ENCODE results near the gene NQO2.

NQO2 gene, protein sequence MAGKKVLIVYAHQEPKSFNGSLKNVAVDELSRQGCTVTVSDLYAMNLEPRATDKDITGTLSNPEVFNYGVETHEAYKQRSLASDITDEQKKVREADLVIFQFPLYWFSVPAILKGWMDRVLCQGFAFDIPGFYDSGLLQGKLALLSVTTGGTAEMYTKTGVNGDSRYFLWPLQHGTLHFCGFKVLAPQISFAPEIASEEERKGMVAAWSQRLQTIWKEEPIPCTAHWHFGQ

DNA sequence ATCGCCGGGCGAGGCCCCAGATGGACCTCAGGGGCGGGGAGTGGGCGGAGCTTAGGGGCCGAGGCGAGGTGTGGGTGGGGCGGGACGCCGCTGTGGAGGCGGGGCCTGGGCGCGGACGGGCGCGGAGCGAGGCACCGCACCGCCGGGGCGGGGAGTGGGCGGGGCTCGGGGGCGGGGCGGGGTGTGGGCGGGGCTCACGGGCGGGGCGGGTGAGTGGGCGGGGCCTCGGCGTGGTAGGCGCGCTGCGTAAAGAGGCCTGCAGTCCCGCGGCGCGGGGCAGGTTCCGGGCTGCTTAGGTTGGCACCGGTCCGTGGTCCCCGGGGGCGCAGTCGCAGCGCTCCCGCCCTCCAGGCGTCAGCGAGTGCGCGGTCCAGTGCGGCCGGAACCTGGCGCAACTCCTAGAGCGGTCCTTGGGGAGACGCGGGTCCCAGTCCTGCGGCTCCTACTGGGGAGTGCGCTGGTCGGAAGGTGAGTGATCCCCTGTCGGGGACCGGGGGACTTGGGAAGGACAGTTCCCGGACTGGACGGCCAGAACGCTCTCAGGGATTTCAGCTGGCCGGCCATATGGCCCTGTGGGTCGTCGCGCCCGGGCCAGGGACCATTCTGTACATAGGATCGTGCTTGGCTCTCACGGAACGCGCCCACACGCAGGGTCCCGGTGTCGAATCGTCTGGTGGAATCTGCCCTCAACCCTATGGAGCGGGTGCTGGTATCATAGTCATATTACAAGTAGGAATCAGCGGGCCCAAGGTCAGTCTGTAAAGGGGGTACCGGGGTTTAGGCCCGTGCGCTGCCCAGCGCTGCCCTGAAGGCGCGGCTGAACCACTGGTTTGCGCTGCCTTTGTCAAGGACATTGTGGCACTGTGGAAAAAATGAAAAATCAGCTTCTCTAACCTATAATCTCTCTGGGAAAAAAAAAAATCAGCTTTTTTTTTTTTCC is at the start of gene NQO2:
Gene NQO2, plus strand, starts transcription at position 277 of the 940 bp plus-strand sequence. CDS start 6,659 bp downstream, outside the sequence.
- peak; percentile 92 for DNase-seq (ENCODE audit: low spot score)

DNA sequence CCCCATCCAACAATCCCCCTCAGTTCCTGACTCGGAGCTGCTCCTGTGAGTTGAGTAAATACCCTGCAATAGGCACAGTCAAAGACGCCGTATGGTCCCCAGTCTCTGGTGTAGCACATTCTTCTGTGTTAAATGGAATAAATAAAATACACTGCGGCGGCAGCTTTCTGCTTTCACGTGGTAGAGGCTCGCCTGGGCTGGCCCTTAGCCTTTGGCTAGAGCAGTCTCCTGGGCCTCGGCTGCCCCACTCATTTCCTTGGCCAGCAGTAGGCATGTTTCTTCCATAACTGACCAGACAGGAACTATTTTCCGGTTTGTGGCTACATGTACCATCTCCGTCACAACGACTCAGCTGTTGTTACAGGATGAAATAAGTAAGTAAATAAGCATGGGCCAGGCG is 49.0 kb upstream of the NQO2 start:
- DNase-seq (ENCODE audit: low spot score): no peak

DNA sequence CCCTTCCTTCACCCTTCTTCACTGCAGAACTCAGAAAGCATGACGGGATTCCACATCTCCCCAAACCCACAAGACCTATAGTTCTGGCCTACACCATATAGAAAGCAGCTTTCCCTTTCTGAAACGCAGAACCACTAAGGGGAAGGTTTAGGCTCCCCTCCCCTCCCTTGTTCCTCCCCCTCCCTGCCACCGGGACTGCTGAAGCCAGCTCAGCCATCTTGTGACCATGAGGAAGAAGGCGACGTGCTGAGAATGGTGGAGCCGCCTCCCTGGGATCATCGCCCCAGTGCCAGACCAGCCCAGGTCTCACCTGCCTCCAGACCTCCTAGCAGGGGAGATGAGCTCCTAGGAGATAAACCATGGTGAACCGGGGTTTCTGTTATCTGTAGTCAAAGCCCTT is 48.0 kb upstream of the NQO2 start:
- DNase-seq (ENCODE audit: low spot score): no peak

DNA sequence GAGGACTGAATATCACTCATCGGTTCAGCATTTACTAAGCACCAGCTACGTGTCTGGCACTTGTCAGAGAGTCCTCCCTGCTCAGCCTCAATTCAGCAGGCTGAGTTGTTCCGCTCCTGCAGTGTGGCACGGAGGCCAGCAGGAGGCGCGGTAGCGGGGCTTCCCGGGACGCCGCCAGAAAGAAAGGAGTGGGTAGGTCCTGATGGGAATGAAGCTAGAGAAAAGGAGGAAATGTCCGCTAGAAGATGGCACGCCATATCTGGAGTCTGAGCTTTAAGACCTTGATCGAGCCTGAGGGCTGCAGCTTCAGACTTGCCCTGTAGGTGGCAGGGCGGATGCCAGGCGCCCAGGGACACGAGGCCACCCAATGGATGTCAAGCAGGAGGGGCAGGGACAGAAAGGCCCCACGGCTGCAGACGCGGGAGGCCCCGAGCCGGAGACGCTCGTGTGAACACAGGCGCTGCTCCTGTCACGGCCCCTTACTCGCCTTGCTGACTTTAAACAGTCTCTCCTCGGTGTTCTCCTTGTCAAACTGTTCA is 47.1 kb upstream of the NQO2 start:
- DNase-seq (ENCODE audit: low spot score): peak; percentile 73

DNA sequence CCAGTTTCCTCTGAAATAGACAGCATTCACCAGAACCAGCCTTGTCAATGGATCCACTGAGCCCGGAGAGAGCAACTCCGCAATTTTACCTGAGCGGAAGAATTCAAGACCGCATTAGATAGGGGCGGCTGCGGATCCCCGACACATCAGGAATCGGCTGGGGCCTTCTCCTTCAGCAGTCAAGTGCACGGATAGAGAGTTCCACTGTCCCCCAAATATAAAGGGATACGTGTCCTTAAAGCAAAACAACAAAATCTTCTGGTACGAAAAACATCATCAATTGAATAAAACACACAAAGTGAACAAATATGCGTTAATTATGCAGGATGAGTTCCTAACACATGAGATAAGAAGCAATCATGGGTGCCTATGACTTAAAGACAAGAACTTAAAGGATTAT is 46.6 kb upstream of the NQO2 start:
- no peak for DNase-seq (ENCODE audit: low spot score)

DNA sequence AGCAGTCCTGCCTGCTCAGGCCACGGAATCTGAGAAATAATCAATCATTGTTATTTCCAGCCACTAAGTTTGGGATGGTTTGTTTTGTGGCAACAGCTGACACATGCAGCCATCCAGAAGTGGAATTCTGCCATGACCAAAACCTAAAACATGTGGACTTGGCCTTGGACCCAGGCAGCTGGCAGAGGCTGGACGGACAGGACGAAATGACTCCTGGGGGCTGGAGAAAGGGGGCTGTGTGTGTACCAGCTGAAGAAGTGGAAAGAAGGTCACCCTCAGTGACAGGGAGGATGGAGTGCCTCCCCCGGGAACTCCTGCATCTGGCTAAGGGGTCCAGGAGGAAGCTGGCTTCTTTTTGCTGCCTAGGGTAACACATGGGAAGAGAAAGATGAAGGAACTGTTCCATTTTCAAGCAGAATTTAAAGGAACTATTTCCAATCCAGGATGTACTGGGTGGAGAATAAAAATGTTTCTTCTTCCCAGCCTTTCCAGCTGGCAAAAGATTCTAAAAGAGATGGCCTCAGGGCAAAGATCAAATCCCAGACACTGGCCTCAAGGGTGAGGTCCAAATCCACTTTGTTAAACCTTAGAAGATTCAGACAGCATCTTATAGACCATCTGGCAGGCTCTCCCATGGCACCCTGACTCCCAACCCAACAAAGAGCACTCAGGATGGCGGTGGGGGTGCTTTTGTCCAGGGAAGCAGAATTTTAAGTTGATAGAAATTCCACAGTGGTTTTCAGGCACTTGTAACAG is 42.6 kb upstream of the NQO2 start:
- DNase-seq (ENCODE audit: low spot score): no peak

DNA sequence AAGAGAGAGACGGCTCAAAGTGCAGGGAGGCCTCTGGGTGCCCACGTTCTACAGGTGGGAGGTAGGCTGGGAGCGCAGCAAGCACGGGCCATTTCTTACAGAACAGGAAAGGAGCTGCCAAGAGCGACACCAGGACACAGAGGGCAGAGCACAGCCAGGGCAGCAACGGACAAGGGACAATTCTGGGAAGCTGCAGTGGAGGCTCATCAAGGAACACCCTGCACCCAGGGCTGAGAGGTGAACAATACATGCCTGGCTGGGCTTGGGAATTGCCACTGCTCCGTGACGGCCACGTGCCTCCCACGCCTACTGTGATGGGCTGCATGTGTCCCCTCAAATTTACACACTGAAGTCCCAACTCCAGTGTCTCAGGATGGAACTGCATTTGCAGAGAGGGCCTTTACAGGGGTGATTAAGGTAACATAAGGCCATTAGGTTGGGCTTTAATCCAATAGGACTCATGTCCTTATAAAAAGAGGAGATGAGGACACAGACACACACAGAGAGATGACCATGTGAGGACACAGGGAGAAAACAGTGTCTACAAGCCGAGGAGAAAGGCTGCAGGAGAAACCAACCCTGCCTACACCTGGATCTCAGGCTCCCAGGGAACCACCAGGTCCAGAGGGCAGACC is 41.9 kb upstream of the NQO2 start:
- DNase-seq (ENCODE audit: low spot score): no peak

DNA sequence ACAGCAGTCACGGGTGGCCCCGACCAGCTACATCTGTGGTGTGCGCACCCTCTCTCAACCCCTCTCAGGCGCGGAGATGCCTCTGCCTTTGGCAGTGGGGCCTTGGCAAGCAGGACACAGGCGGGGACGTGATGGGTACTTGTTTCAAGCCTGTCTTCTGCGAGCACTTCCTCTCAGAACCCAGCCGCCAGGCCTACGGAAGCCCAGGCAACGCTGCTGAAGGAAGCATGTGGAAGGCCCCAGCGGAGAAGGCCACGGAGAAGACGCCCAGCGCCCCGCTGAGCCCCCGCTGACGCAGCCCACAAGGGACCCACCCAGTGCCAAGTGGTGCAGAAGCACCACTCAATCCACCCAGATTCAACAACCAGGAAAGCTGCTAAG is 41.4 kb upstream of the NQO2 start:
- DNase-seq (ENCODE audit: low spot score): no peak

DNA sequence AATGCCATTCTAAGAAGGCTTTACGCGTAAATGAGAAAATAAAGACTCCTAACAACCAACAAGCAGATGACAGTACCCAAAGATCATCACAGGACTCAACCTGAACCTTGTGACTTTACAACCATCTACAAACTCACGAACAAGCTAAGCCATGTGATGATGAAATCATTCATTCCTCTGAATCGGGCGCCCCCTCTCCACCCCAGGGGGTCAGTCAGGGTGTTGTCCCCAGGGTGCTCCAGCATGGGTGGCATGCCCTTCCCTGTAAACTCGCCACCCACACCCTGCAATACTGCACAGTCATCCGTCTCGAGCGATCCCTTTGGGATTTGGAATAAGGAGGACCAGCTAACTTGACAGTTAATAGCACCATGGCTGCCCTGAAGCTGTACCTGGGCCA is 40.9 kb upstream of the NQO2 start:
- DNase-seq (ENCODE audit: low spot score): no peak

DNA sequence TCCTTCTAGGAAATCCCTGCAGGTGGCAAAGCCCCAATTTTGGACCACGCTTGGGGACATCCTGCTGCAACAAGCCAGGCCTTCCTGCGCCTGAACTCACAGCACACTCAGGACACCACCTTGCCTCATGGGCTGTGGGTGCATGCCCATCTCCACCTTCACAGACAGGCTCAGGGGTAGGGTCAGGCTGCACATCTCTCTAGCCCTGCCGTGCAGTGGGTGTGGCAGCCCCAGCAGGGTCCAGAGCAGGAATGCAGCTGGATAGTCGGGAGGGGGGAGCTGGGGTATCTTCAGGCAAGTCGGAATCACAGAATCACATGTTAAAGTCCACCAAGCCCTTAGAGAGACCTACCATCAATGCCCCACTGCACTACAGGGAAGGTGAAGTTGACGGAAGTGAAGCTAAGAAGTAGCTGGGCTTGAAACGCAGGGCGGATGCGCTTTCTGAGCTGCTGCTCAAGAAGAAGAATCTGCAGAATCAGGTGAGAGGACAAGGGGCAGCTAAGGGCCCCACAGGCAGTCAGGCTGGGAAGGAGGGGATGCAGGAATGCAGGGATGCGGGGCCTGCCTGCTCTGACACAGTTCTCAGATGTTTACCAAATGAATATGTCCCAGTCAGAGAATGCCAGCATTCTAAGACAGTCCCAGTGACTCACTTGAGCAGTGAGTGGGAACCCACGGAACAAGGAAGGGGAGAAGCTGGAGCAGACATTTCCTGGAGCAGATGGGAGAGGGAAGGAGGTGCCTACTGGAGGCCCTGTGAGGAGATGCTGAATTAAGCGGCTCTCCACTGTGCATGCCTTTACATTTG is 39.6 kb upstream of the NQO2 start:
- DNase-seq (ENCODE audit: low spot score): no peak

DNA sequence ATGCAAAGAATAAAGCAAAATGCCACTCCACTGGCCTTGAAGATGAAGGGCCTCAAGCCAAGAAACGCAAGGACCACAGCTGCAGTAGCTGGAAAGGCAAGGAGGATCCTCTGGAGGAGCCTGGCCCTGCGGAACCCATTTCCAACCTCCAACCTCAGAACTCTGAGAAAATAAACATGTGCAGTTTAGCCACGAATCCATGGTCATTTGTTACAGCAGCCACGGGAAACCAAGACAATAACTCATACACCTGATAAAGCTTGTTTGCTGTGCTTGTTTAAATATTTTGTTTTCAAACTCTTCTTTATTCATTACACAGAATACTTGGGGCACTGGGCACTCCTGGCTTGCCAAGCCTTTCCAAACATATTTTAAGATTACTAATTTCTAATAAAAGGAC is 38.8 kb upstream of the NQO2 start:
- DNase-seq (ENCODE audit: low spot score): no peak

DNA sequence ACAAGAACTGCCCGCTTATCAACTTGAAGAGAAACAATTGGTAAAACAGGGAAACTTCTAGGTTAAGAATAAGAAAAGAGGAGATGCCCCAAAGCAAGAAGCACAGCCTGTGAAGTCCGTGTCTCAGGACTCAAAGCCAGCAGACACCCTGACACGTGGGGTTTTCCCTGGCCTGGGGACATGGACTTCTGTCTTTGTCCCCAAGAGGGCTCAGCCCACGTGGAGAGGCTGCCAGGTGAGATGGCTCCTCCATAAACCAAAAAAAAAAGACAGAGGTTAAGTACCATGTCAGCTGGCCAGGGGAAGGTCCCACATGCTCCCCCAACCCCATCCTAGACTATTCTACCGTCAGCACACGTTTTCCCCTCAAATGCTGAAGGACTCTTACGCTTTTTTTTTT is 38.2 kb upstream of the NQO2 start:
- no peak for DNase-seq (ENCODE audit: low spot score)

DNA sequence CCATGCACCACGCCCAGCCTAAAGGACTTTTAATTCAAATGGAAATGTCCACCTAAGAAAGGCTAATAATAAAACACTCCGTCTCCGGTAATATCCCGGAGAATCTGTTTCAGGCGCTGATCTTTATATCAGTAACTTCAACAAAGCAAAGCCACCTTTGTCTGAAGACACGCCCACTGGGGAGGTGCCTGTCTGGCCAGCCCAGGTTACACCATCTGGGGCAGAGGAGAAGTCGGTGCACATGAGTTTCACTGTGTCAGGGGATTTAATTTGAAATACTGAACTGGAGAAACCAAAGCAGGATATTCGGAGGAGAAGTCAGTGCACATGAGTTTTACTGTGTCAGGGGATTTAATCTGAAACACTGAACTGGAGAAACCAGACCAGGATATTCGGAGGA is 37.7 kb upstream of the NQO2 start:
- no peak for DNase-seq (ENCODE audit: low spot score)

DNA sequence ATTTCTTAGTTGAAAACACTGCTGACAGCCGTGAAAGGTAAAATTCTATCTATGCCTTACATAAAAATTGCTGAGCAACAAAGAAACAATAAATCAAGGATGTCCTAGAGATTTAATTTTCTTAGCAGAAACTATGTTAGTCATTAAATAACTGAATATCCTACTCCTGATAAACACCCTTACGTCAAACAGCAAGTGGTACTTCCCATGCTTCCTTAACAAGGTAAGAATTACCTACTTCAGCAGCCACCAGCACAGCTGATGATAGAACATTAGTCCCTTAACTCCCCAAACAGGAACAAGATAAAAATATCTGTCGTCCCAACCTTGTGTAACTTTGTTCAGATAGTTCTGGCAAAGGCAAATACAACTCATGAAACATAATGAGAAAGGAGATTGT is 37.1 kb upstream of the NQO2 start:
- DNase-seq (ENCODE audit: low spot score): no peak

DNA sequence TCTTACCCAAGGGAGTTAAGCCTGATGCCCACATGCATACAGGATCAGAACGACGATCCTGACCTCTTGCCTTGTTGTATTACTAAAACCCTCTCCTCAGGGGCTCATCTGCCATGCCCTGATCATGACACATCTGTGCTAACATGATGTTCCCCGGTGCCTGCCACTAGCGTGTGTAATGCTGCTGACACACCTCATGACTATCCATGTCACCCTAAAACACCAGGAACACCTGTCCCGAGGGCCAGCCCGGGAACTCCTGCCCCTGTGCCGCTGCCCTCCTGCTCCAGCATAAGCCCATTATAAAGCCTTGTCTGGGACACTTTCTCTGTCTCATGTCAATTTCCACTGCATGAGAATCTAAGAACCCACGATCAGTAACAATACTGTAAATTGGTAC is 35.9 kb upstream of the NQO2 start:
- DNase-seq (ENCODE audit: low spot score): no peak

DNA sequence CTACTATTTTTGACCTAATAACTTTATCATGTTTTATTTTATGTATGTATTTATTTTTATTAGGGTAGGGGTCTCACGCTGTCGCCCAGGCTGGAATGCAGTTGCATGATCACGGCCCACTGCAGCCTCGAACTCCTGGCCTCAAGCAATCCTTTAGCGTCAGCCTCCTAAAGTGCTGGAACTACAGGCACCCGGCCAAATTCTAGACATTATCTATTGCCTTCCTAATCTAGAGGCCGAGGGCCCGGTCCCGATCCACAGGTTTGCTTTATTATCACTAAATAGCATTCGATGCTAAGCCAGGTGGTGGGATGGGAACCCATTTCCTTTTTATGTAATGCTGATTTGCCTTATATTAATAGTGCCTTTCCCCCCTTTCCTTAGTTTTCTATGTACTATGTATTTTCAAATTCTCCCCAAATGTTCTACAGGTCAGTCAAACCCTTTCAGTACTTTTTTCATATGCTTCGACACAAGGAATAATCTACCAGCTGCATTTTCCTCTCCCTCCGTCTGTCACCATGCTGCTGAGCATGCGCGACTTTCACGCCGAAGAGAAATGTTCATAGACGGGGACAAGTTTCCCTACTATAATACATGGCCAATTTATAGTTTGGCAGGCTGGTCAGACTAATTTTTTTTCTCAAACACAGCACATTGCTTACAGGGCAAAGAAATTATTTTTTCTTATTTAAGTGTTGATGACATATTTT is 34.7 kb upstream of the NQO2 start:
- no peak for DNase-seq (ENCODE audit: low spot score)

DNA sequence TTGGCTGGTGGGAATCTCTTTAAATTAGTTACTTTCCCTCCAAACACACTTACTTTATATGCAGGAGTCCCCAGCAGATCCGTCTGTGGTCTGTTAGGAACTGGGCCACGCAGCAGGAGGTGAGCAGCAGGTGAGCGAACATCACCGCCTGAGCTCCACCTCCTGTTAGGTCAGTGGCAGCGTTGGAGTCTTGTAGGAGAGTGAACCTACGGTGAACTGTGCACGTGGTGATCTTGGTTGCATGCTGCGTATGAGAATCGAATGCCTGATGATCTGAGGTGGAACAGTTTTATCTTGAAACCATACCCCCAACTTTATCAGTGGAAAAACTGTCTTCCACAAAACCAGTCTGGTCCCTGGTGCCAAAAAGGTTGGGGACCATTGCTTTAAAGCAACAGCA is 33.3 kb upstream of the NQO2 start:
- DNase-seq (ENCODE audit: low spot score): no peak

DNA sequence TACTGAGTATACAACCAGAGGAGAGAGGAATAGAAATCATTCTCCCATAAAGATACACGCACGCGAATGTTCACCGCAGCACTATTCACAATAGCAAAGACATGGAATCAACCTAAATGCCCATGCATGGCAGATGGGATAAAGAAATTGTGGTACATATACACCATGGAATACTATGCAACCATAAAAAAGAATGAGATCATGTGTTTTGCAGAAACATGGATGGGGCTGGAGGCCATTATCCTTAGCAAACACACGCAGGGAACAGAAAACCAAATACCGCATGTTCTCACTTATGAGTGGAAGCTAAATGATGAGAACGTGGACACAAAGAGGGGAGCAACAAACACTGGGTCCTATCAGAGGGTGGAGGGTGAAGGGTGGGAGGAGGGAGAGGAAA is 31.8 kb upstream of the NQO2 start:
- no peak for DNase-seq (ENCODE audit: low spot score)

DNA sequence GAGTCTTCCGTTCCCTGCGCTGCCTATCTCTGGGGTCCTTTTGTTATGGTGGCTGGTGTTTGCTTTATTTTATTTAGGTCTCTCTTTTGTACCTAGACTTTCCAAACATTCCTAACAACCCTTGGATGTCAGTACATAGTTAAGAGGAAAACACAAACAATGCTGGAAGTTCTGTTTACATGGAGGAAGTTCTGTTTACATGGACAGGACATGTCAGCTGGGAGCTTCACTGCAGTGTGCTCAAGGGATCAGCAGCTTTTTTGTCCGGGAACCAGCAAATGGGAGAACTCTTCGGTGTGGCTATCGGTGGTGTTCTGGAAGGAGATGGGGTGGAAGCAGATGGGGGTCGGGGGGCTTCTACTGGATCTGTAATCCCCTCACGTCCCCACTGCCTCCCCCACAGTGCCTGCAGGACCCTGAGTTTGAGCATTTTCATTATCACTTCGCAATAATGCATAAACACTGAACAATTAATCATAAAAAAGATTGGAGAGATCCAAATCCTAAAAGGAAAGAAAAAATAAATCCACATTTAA is 31.0 kb upstream of the NQO2 start:
- no peak for DNase-seq (ENCODE audit: low spot score)

DNA sequence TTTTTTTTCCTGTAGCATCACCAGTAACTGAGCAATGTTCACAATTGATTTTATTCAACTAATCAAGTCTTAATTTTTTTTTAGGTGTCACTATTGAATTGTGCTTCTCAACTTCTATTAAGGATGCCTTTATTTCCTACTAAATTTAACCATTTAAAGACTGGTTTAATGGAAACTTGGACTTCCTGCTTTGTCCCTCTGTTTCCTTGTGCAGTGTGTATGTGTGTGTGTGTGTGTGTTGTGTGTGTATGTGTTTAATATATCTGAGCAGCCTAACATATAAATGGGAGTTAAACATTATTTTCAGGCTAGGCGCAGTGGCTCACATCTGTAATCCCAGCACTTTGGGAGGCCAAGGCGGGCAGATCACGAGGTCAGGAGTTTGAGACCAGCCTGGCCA is 30.1 kb upstream of the NQO2 start:
- DNase-seq (ENCODE audit: low spot score): no peak

Measured in hematopoietic multipotent progenitor cell treated with erythropoietin and hydrocortisone succinate and interleukin-3 and kit ligand, for 15 days (in vitro differentiated cells).